H1 (cell line): ENCODE measurements around the gene DEK.

Experiments used
- CREB1 ChIP-seq: IDR thresholded peaks from 2 replicates; pipeline ENCODE4 v1.6.1; 2012; ENCODE audit warnings: inconsistent platforms
- CTCF ChIP-seq, 3 experiments: IDR thresholded peaks; 1 replicate in 2 of 3; 2 replicates in 1 of 3; pipeline versions ENCODE4 v1.5.1 to v1.6.1; 2011; ENCODE audit warnings: low read length in 3 of 3, mild to moderate bottlenecking in 3 of 3, inconsistent platforms in 2 of 3, low read depth in 1 of 3, moderate library complexity in 1 of 3; ENCODE audit not compliant: insufficient read depth in 1 of 3; ENCODE audit errors: control extremely low read depth in 1 of 3
- PHF8 ChIP-seq: fragments of 200-600 bp; sonication (generic); conservative IDR thresholded peaks from 2 replicates; pipeline ENCODE4 v1.7.1; 2012; ENCODE audit warnings: low read depth, mild to moderate bottlenecking, inconsistent platforms, low read length, moderate library complexity
- ZNF274 ChIP-seq: IDR thresholded peaks from 2 replicates; pipeline ENCODE4 v1.7.0; 2012; ENCODE audit warnings: low read length, borderline replicate concordance; ENCODE audit errors: extremely low read depth

DNA sequence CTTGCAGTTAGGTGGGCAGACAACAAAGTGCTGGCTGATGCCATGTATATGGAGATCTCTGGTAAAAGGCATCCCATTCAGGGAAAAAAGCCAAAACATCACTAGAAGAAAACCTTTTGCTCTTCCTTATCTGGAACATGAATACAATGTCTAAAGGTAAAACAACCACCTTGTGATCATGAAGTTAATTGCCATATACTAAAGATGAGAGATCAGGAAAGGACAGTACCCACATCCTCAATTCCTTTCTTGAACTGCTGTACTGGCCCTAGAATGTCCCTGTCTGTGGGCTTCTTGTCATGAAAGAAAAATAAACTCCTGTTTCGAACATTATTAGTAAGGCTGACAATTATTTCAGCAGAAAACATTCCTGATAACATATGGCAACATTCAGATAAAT is 19.3 kb downstream of the DEK start:
- TF ChIP-seq ZNF274: no peak
- no peak for TF ChIP-seq CTCF (IDR thresholded peaks at IDR 0.05; ENCODE audit: control extremely low read depth in 1 of 3, insufficient read depth in 1 of 3, low read depth in 1 of 3, low read length in 3 of 3)
- TF ChIP-seq PHF8: no peak
- no peak for TF ChIP-seq CREB1
